Measurements from ENCODE around the gene NUCB1.
A peak's percentile ranks its signal among the peaks of the same experiment; 100 is the strongest.
"Not testable (repeated sequence)": the region's sequence is repeated elsewhere in the genome, so short reads cannot be mapped to it uniquely, and the experiment has no call there.

Gene NUCB1

GRCh38 chr19:48906324-48906723 is 6.2 kb downstream of the NUCB1 start:
- DNase-seq: no peak

- no peak for DNase-seq
These were observed 7.6 kb downstream of the NUCB1 start for GRCh38 chr19:48907671-48908070.

- not testable (repeated sequence) for DNase-seq
These were observed 9.4 kb downstream of the NUCB1 start for GRCh38 chr19:48909424-48910077.

GRCh38 chr19:48910803-48911202 is 10.7 kb downstream of the NUCB1 start:
- DNase-seq: no peak

GRCh38 chr19:48913114-48913889 is 13.2 kb downstream of the NUCB1 start:
- no peak for DNase-seq

- no peak for DNase-seq
These were observed 14.1 kb downstream of the NUCB1 start for GRCh38 chr19:48914181-48914580.

- DNase-seq: no peak
These were observed 15.6 kb downstream of the NUCB1 start for GRCh38 chr19:48915757-48916156.

- no peak for DNase-seq
These were observed 18.0 kb downstream of the NUCB1 start for GRCh38 chr19:48918071-48918470.

GRCh38 chr19:48918801-48919247 is 18.7 kb downstream of the NUCB1 start:
- no peak for DNase-seq

- DNase-seq: not testable (repeated sequence)
These were observed 19.2 kb downstream of the NUCB1 start for GRCh38 chr19:48919271-48919670.

- no peak for DNase-seq
These were observed 20.8 kb downstream of the NUCB1 start for GRCh38 chr19:48920949-48921348.

- no peak for DNase-seq
These were observed 21.8 kb downstream of the NUCB1 start for GRCh38 chr19:48921721-48922500.

GRCh38 chr19:48922548-48923490 is 22.7 kb downstream of the NUCB1 start:
- DNase-seq: no peak

GRCh38 chr19:48925240-48925843 is 25.2 kb downstream of the NUCB1 start:
- no peak for DNase-seq

- DNase-seq: not testable (repeated sequence)
These were observed 25.8 kb downstream of the NUCB1 start for GRCh38 chr19:48925890-48926289.

GRCh38 chr19:48926909-48927308 is 26.8 kb downstream of the NUCB1 start:
- no peak for DNase-seq

GRCh38 chr19:48927692-48928091 is 27.6 kb downstream of the NUCB1 start:
- DNase-seq: not testable (repeated sequence)

- DNase-seq: no peak
These were observed 28.3 kb downstream of the NUCB1 start for GRCh38 chr19:48928164-48929025.

- DNase-seq: peak; percentile 55
These were observed 33.3 kb downstream of the NUCB1 start, which contains the start of gene DHDH for GRCh38 chr19:48933382-48933932. Gene DHDH (plus strand): TSS chr19:48933699. CDS start chr19:48933722, 23 bp downstream.

GRCh38 chr19:48934837-48935236 is 34.7 kb downstream of the NUCB1 start:
- DNase-seq: no peak

All from NCI-H1417 treated with DMSO at 0.1 percent for 48 hours (cell line).